SU-DHL-6 (cell line): ENCODE data around the gene AANAT.

ENCODE experiments used
- H2AFZ ChIP-seq: fragments of 200-600 bp; sonication (generic); 2 replicates; pipeline ENCODE4 v1.6.1; 2014; ENCODE audit warnings: low read depth, mild to moderate bottlenecking, moderate library complexity, mixed read lengths, antibody characterized with exemption, low read length; ENCODE audit not compliant: severe bottlenecking
- H3F3A ChIP-seq: fragments of 200-600 bp; shearing (Covaris generic); 2 replicates; pipeline ENCODE4 v1.6.0; 2016; ENCODE audit warnings: antibody characterized with exemption, mild to moderate bottlenecking; ENCODE audit not compliant: insufficient read depth
- H3K27ac ChIP-seq: fragments of 200-600 bp; sonication (generic); 2 replicates; pipeline ENCODE4 v1.5.1; 2016; ENCODE audit warnings: low read depth, mild to moderate bottlenecking, low read length, moderate library complexity, mixed read lengths
- H3K27me3 ChIP-seq: fragments of 200-600 bp; sonication (generic), shearing (Covaris generic); 2 replicates; pipeline ENCODE4 v1.6.0; 2014; ENCODE audit warnings: mild to moderate bottlenecking, low read length
- H3K36me3 ChIP-seq: fragments of 200-600 bp; sonication (generic); 2 replicates; pipeline ENCODE4 v1.6.1; 2014; ENCODE audit warnings: mild to moderate bottlenecking, low read length, mixed read lengths
- H3K4me2 ChIP-seq: fragments of 300-600, 200-600 bp; shearing (Covaris generic), sonication (generic); 2 replicates; pipeline ENCODE4 v1.6.0; 2014; ENCODE audit warnings: low read length, low read depth, mild to moderate bottlenecking; ENCODE audit not compliant: poor library complexity, severe bottlenecking
- H3K4me3 ChIP-seq: fragments of 200-600 bp; sonication (generic); 2 replicates; pipeline ENCODE4 v1.5.1; 2014; ENCODE audit warnings: antibody characterized with exemption, low read length, mild to moderate bottlenecking, mixed read lengths; ENCODE audit not compliant: insufficient read depth, poor library complexity, severe bottlenecking
- H3K79me2 ChIP-seq: fragments of 200-600 bp; sonication (generic); 2 replicates; pipeline ENCODE4 v1.6.1; 2014; ENCODE audit warnings: mild to moderate bottlenecking, low read length, moderate library complexity; ENCODE audit not compliant: insufficient read depth
- H3K9ac ChIP-seq: fragments of 200-600 bp; sonication (generic); 2 replicates; pipeline ENCODE4 v1.7.0; 2014; ENCODE audit warnings: mild to moderate bottlenecking, low read length
- H3K9me2 ChIP-seq: fragments of 200-600 bp; sonication (generic); replicated peaks from 2 replicates; pipeline ENCODE4 v1.6.1; 2014; ENCODE audit warnings: low read length; ENCODE audit not compliant: insufficient read depth
- H3K9me3 ChIP-seq: fragments of 200-600 bp; sonication (generic); 2 replicates; pipeline ENCODE4 v1.6.1; 2014; ENCODE audit warnings: low read length, mixed read lengths; ENCODE audit not compliant: insufficient read depth
- H4K20me1 ChIP-seq: fragments of 200-600 bp; sonication (generic); 2 replicates; pipeline ENCODE4 v1.6.1; 2014; ENCODE audit warnings: low read depth, mild to moderate bottlenecking, antibody characterized with exemption, low read length, moderate library complexity, mixed read lengths
- EZH2phosphoT487 ChIP-seq: fragments of 200-600 bp; sonication (generic), shearing (Covaris generic); conservative IDR thresholded peaks from 2 replicates; pipeline ENCODE4 v1.6.1; 2018; ENCODE audit warnings: mild to moderate bottlenecking, antibody characterized with exemption, low read length, moderate library complexity, mixed read lengths
- TF ChIP-seq, protein P1 (sequence below): fragments of 200-600 bp; sonication (generic); IDR thresholded peaks from one replicate; pipeline ENCODE4 v1.5.1; 2017; ENCODE audit warnings: antibody characterized with exemption, mild to moderate bottlenecking, low read length, moderate library complexity; ENCODE audit not compliant: insufficient read depth, poor library complexity, severe bottlenecking

AANAT gene

DNA sequence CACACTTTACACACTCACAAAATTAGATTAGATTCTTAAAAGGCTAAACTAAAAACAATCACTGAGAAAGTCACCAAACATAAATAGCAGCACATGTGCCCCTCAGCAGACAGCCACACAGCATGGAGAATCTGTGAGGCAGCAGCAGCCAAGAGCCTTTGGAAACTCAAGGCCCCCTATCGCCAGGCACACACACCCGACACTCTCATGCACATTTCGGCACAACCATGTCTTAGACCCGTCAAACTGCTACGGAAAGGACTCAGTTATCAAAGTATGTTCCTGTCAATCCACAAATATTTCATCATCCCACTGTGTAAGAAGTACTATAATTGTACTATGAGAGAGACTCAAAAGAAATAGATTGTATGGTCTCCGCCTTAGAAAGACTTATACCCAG lies 35.4 kb upstream of the AANAT start:
- no peaks in the 10 kb centered on the region for H3K9me3 ChIP-seq
- no peak overlapping the region for H3K27ac ChIP-seq
- H3K4me2 ChIP-seq = no peak overlapping the region
- no peaks in the 10 kb centered on the region for H3K9me2 ChIP-seq
- H3K9ac ChIP-seq = no peak overlapping the region
- TF ChIP-seq, protein P1, sequence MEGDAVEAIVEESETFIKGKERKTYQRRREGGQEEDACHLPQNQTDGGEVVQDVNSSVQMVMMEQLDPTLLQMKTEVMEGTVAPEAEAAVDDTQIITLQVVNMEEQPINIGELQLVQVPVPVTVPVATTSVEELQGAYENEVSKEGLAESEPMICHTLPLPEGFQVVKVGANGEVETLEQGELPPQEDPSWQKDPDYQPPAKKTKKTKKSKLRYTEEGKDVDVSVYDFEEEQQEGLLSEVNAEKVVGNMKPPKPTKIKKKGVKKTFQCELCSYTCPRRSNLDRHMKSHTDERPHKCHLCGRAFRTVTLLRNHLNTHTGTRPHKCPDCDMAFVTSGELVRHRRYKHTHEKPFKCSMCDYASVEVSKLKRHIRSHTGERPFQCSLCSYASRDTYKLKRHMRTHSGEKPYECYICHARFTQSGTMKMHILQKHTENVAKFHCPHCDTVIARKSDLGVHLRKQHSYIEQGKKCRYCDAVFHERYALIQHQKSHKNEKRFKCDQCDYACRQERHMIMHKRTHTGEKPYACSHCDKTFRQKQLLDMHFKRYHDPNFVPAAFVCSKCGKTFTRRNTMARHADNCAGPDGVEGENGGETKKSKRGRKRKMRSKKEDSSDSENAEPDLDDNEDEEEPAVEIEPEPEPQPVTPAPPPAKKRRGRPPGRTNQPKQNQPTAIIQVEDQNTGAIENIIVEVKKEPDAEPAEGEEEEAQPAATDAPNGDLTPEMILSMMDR = no peak
- TF ChIP-seq EZH2phosphoT487 = no peak
- H4K20me1 ChIP-seq = peaks cover 6% of the 10 kb centered on the region; the same call in 1 of the 2 replicates
- H3K36me3 ChIP-seq = no peaks in the 10 kb centered on the region
- H3K27me3 ChIP-seq = no peaks in the 10 kb centered on the region
- peaks cover 7% of the 10 kb centered on the region for H3F3A ChIP-seq
- H3K79me2 ChIP-seq = no peaks in the 10 kb centered on the region; the same call in 1 of the 2 replicates
- no peak overlapping the region for H3K4me3 ChIP-seq
- H2AFZ ChIP-seq = no peak overlapping the region

DNA sequence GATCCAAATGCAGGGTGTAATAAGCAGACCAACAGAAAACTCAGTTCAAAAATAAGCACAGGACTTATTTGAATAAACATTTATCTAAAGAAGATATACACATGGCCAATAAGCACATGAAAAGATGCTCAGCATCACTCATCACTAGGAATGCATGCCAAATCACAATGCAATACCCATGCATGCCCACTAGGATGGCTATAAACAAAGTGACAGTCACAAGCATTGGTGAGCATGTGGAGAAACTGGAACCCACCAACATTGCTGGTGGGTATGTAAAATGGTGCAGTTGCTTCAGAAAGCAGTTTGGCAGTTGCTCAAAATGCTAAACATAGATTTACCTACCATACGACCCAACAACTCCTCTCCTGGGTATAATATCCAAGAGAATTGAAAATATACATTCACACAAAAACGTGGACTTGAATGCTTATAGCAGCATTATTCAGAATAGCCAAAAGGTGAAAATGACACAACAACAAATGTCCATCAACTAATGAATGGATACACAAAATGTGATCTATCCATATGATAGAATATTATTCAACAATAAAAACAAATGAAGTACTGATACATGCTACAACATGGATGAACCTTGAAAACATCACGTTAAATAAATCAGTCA lies 34.6 kb upstream of the AANAT start:
- peaks cover 6% of the 10 kb centered on the region; the same call in 1 of the 2 replicates for H4K20me1 ChIP-seq

DNA sequence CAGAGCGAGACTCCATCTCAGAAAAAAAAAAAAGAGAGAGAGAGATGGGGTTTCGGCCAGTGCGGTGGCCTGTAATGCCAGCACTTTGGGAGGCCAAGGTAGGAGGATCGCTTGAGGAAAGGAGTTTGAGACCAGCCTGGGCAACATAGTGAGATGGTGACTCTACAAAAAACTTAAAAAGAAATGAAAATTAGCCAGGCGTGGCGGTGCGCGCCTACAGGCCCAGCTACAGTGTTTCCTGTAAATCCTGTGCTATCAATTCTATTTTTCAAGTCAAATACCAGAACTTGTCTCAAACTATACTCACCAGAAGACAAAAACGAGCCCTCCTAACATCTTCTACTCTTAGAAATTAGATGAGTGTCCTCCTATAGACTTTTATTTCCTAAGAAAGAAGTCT lies 33.7 kb upstream of the AANAT start:
- H3K36me3 ChIP-seq = no peaks in the 10 kb centered on the region
- H3K27me3 ChIP-seq = no peaks in the 10 kb centered on the region
- no peaks in the 10 kb centered on the region for H3K9me2 ChIP-seq
- H3K79me2 ChIP-seq = no peaks in the 10 kb centered on the region; the same call in 1 of the 2 replicates
- TF ChIP-seq, protein P1 = no peak
- TF ChIP-seq EZH2phosphoT487 = no peak
- peaks cover 6% of the 10 kb centered on the region; the same call in 1 of the 2 replicates for H4K20me1 ChIP-seq
- no peaks in the 10 kb centered on the region for H3F3A ChIP-seq
- no peak overlapping the region for H3K9ac ChIP-seq
- H2AFZ ChIP-seq = no peak overlapping the region
- no peak overlapping the region for H3K27ac ChIP-seq
- H3K4me3 ChIP-seq = no peak overlapping the region
- no peaks in the 10 kb centered on the region for H3K9me3 ChIP-seq
- no peak overlapping the region for H3K4me2 ChIP-seq

More for the DNA sequence above, 34.6 kb upstream of the AANAT start:
- no peak for TF ChIP-seq EZH2phosphoT487
- TF ChIP-seq, protein P1 = peak; percentile 20
- H3K27ac ChIP-seq = no peak overlapping the region
- no peaks in the 10 kb centered on the region for H3K27me3 ChIP-seq
- H3K9me3 ChIP-seq = no peaks in the 10 kb centered on the region
- no peaks in the 10 kb centered on the region for H3K36me3 ChIP-seq
- H3F3A ChIP-seq = no peaks in the 10 kb centered on the region
- no peak overlapping the region for H2AFZ ChIP-seq
- H3K9ac ChIP-seq = no peak overlapping the region
- no peak overlapping the region for H3K4me2 ChIP-seq
- H3K9me2 ChIP-seq = no peaks in the 10 kb centered on the region
- H3K4me3 ChIP-seq = no peak overlapping the region
- H3K79me2 ChIP-seq = no peaks in the 10 kb centered on the region; the same call in 1 of the 2 replicates
